HG03066 (cell line): ENCODE data around the gene EXOSC5.
"Not testable (repeated sequence)": the region's sequence is repeated elsewhere in the genome, so short reads cannot be mapped to it uniquely, and the experiment has no call there.

Source experiments
- ATAC-seq: cut with Tn5 transposase; IDR thresholded peaks from one replicate; pipeline ENCODE4 v1.9.1; 2021; ENCODE audit warnings: low read depth; ENCODE audit not compliant: unreplicated experiment

Gene EXOSC5

GRCh38 chr19:41351339-41352245, 45.6 kb downstream of the EXOSC5 start:
- no peak for ATAC-seq

GRCh38 chr19:41350735-41351338, 46.3 kb downstream of the EXOSC5 start:
- no peak for ATAC-seq

GRCh38 chr19:41346916-41347315, 50.2 kb downstream of the EXOSC5 start:
- ATAC-seq, result not testable (repeated sequence)

GRCh38 chr19:41344162-41344561, 53.0 kb downstream of the EXOSC5 start:
- no peak for ATAC-seq

GRCh38 chr19:41341669-41342490, 55.3 kb downstream of the EXOSC5 start:
- no peak for ATAC-seq

GRCh38 chr19:41339936-41340335, 57.2 kb downstream of the EXOSC5 start:
- ATAC-seq, result no peak
